SK-N-SH treated with all-trans-retinoic acid at 6 μM for 48 hours (cell line): Measurements from ENCODE around the gene ZFP14.
"Not testable (repeated sequence)": the region's sequence is repeated elsewhere in the genome, so short reads cannot be mapped to it uniquely, and the experiment has no call there.

Experiments used
- ARNTL ChIP-seq: fragments of 450-650 bp; formaldehyde crosslinking; IDR thresholded peaks from 2 replicates; pipeline ENCODE4 v1.5.0; 2020; ENCODE audit warnings: low read depth, mild to moderate bottlenecking, moderate library complexity, borderline replicate concordance
- CSDC2 ChIP-seq: fragments of 250-450 bp; sonication (Bioruptor Pico); IDR thresholded peaks from 2 replicates; pipeline ENCODE4 v1.5.0; 2020; ENCODE audit warnings: mild to moderate bottlenecking, moderate library complexity
- OSR1 ChIP-seq: fragments of 250-450 bp; sonication (Bioruptor Pico); IDR thresholded peaks from 2 replicates; pipeline ENCODE4 v1.8.0; 2022; ENCODE audit warnings: moderate library complexity, mild to moderate bottlenecking, inconsistent platforms
- PATZ1 ChIP-seq: fragments of 250-450 bp; sonication (Bioruptor Pico); IDR thresholded peaks from 2 replicates; pipeline ENCODE4 v1.8.0; 2020; ENCODE audit warnings: mild to moderate bottlenecking, moderate library complexity, borderline replicate concordance
- POU6F1 ChIP-seq: fragments of 250-450 bp; sonication (Bioruptor Pico); IDR thresholded peaks from 2 replicates; pipeline ENCODE4 v1.8.0; 2021; ENCODE audit warnings: low read depth, mild to moderate bottlenecking, moderate library complexity, borderline replicate concordance
- ZFP3 ChIP-seq: fragments of 250-450 bp; sonication (Bioruptor Pico); IDR thresholded peaks from 2 replicates; pipeline ENCODE4 v1.5.0; 2020; ENCODE audit warnings: mild to moderate bottlenecking, moderate library complexity
- ZNF565 ChIP-seq: fragments of 450-650 bp; formaldehyde crosslinking; conservative IDR thresholded peaks from 2 replicates; pipeline ENCODE4 v1.5.0; 2020; ENCODE audit warnings: low read depth, mild to moderate bottlenecking, moderate library complexity
- TF ChIP-seq, protein P1 (sequence below): fragments of 250-450 bp; sonication (Bioruptor Pico); IDR thresholded peaks from 2 replicates; pipeline ENCODE4 v1.5.0; 2020; ENCODE audit warnings: mild to moderate bottlenecking, moderate library complexity

DNA sequence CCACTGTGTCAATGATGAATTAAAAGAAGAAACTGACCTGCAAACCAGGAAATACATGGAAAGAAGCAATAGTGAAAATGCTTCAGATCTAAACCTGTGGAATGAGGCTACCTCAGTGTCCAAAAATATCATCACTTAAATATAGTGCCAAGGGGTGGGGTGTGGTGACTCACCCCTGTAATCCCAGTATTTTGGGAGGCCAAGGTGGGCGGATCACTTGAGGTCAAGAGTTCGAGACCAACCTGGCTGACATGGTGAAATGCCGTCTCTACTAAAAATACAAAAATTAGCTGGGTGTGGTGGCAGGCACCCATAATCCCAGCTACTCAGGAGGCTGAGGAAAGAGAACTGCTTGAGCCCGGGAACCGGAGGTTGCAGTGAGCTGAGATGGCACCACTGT lies 64.9 kb downstream of the ZFP14 start:
- TF ChIP-seq POU6F1; PATZ1 (CRISPR knock-in tag); ZFP3 (CRISPR knock-in tag); OSR1; CSDC2 (CRISPR knock-in tag); ZNF565 (CRISPR knock-in tag); ARNTL: not testable (repeated sequence)
- TF ChIP-seq, protein P1, sequence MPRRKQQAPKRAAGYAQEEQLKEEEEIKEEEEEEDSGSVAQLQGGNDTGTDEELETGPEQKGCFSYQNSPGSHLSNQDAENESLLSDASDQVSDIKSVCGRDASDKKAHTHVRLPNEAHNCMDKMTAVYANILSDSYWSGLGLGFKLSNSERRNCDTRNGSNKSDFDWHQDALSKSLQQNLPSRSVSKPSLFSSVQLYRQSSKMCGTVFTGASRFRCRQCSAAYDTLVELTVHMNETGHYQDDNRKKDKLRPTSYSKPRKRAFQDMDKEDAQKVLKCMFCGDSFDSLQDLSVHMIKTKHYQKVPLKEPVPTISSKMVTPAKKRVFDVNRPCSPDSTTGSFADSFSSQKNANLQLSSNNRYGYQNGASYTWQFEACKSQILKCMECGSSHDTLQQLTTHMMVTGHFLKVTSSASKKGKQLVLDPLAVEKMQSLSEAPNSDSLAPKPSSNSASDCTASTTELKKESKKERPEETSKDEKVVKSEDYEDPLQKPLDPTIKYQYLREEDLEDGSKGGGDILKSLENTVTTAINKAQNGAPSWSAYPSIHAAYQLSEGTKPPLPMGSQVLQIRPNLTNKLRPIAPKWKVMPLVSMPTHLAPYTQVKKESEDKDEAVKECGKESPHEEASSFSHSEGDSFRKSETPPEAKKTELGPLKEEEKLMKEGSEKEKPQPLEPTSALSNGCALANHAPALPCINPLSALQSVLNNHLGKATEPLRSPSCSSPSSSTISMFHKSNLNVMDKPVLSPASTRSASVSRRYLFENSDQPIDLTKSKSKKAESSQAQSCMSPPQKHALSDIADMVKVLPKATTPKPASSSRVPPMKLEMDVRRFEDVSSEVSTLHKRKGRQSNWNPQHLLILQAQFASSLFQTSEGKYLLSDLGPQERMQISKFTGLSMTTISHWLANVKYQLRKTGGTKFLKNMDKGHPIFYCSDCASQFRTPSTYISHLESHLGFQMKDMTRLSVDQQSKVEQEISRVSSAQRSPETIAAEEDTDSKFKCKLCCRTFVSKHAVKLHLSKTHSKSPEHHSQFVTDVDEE: not testable (repeated sequence)
